SK-N-SH treated with all-trans-retinoic acid at 6 μM for 48 hours (cell line): Measurements from ENCODE around the gene LMCD1.

Experiments
- ATAC-seq: fragments of 200-7000 bp; cut with Tn5 transposase; 3 replicates; pipeline ENCODE4 v1.9.1; 2020; ENCODE audit warnings: mild to moderate bottlenecking, moderate library complexity
- ARNTL ChIP-seq: fragments of 450-650 bp; formaldehyde crosslinking; IDR thresholded peaks from 2 replicates; pipeline ENCODE4 v1.5.0; 2020; ENCODE audit warnings: low read depth, mild to moderate bottlenecking, moderate library complexity, borderline replicate concordance
- BACH2 ChIP-seq: fragments of 250-450 bp; sonication (Bioruptor Pico); IDR thresholded peaks from 2 replicates; pipeline ENCODE4 v1.9.0; 2021; ENCODE audit warnings: mild to moderate bottlenecking, borderline replicate concordance
- CREB5 ChIP-seq: fragments of 250-450 bp; sonication (Bioruptor Pico); IDR thresholded peaks from 2 replicates; pipeline ENCODE4 v1.5.1; 2020; ENCODE audit warnings: low read depth, mild to moderate bottlenecking, moderate library complexity
- CSDC2 ChIP-seq: fragments of 250-450 bp; sonication (Bioruptor Pico); IDR thresholded peaks from 2 replicates; pipeline ENCODE4 v1.5.0; 2020; ENCODE audit warnings: mild to moderate bottlenecking, moderate library complexity
- CSRNP3 ChIP-seq: fragments of 250-450 bp; sonication (Bioruptor Pico); IDR thresholded peaks from 2 replicates; pipeline ENCODE4 v1.5.1; 2021; ENCODE audit warnings: mild to moderate bottlenecking, moderate library complexity
- GLIS3 ChIP-seq: fragments of 250-450 bp; sonication (Bioruptor Pico); IDR thresholded peaks from 2 replicates; pipeline ENCODE4 v1.5.0; 2020; ENCODE audit warnings: mild to moderate bottlenecking, moderate library complexity
- ISL1 ChIP-seq: fragments of 250-450 bp; sonication (Bioruptor Pico); IDR thresholded peaks from 2 replicates; pipeline ENCODE4 v2.1.2; 2022; ENCODE audit warnings: mild to moderate bottlenecking, moderate library complexity
- OSR1 ChIP-seq: fragments of 250-450 bp; sonication (Bioruptor Pico); IDR thresholded peaks from 2 replicates; pipeline ENCODE4 v1.8.0; 2022; ENCODE audit warnings: moderate library complexity, mild to moderate bottlenecking, inconsistent platforms
- POU6F1 ChIP-seq: fragments of 250-450 bp; sonication (Bioruptor Pico); IDR thresholded peaks from 2 replicates; pipeline ENCODE4 v1.8.0; 2021; ENCODE audit warnings: low read depth, mild to moderate bottlenecking, moderate library complexity, borderline replicate concordance
- RARB ChIP-seq: fragments of 250-450 bp; sonication (Bioruptor Pico); IDR thresholded peaks from 2 replicates; pipeline ENCODE4 v1.8.0; 2021; ENCODE audit warnings: mild to moderate bottlenecking, moderate library complexity
- SNAI2 ChIP-seq: fragments of 250-450 bp; sonication (Bioruptor Pico); IDR thresholded peaks from 2 replicates; pipeline ENCODE4 v1.5.0; 2020; ENCODE audit warnings: mild to moderate bottlenecking, moderate library complexity
- TCF4 ChIP-seq: fragments of 250-450 bp; sonication (Bioruptor Pico); IDR thresholded peaks from 2 replicates; pipeline ENCODE4 v1.8.0; 2021; ENCODE audit warnings: mild to moderate bottlenecking, moderate library complexity, borderline replicate concordance
- TOX ChIP-seq: fragments of 250-450 bp; sonication (Bioruptor Pico); IDR thresholded peaks from 2 replicates; pipeline ENCODE4 v1.8.0; 2021; ENCODE audit warnings: mild to moderate bottlenecking, moderate library complexity, borderline replicate concordance
- ZC3H10 ChIP-seq: fragments of 250-450 bp; sonication (Bioruptor Pico); IDR thresholded peaks from 2 replicates; pipeline ENCODE4 v1.5.1; 2021; ENCODE audit warnings: mild to moderate bottlenecking, moderate library complexity
- ZFP3 ChIP-seq: fragments of 250-450 bp; sonication (Bioruptor Pico); IDR thresholded peaks from 2 replicates; pipeline ENCODE4 v1.5.0; 2020; ENCODE audit warnings: mild to moderate bottlenecking, moderate library complexity
- ZNF565 ChIP-seq: fragments of 450-650 bp; formaldehyde crosslinking; conservative IDR thresholded peaks from 2 replicates; pipeline ENCODE4 v1.5.0; 2020; ENCODE audit warnings: low read depth, mild to moderate bottlenecking, moderate library complexity
- ZNF70 ChIP-seq: fragments of 450-650 bp; formaldehyde crosslinking; IDR thresholded peaks from 2 replicates; pipeline ENCODE4 v1.5.0; 2020; ENCODE audit warnings: mild to moderate bottlenecking, moderate library complexity
- ZNF8 ChIP-seq: fragments of 450-650 bp; formaldehyde crosslinking; IDR thresholded peaks from 2 replicates; pipeline ENCODE4 v1.5.0; 2020; ENCODE audit warnings: mild to moderate bottlenecking, moderate library complexity

Gene LMCD1

GRCh38 chr3:8604006-8604405 lies 102.4 kb downstream of the LMCD1 start:
- TF ChIP-seq POU6F1 (CRISPR knock-in tag) (no peak), ZNF8 (CRISPR knock-in tag) (no peak), RARB (CRISPR knock-in tag) (no peak), ZNF565 (CRISPR knock-in tag) (no peak), ISL1 (CRISPR knock-in tag) (no peak), ZNF70 (CRISPR knock-in tag) (no peak), BACH2 (CRISPR knock-in tag) (no peak), CSDC2 (no peak), SNAI2 (CRISPR knock-in tag) (no peak), CSRNP3 (CRISPR knock-in tag) (no peak), ARNTL (CRISPR knock-in tag) (no peak), TCF4 (CRISPR knock-in tag) (no peak), OSR1 (CRISPR knock-in tag) (no peak)
- TF ChIP-seq, all 23 proteins: peak for 0
- no peak for ATAC-seq

GRCh38 chr3:8604988-8605387 lies 103.4 kb downstream of the LMCD1 start:
- no peak for TF ChIP-seq CSRNP3 (CRISPR knock-in tag)
- no peak for TF ChIP-seq CREB5 (CRISPR knock-in tag)
- TF ChIP-seq, all 23 proteins: peak for 0
- no peak for ATAC-seq

- peak; percentile 36 for ATAC-seq
- TF ChIP-seq OSR1 (CRISPR knock-in tag) = no peak
- TF ChIP-seq ARNTL (CRISPR knock-in tag) = no peak
- no peak for TF ChIP-seq ISL1 (CRISPR knock-in tag)
- no peak for TF ChIP-seq ZFP3 (CRISPR knock-in tag)
- TF ChIP-seq GLIS3 (CRISPR knock-in tag) = no peak
- TF ChIP-seq TOX = no peak
- no peak for TF ChIP-seq BACH2 (CRISPR knock-in tag)
- TF ChIP-seq ZNF8 (CRISPR knock-in tag) = no peak
- TF ChIP-seq ZC3H10 = no peak
- TF ChIP-seq CSRNP3 (CRISPR knock-in tag) = no peak
- TF ChIP-seq RARB (CRISPR knock-in tag) = no peak
- TF ChIP-seq CSDC2 = no peak
Observed at GRCh38 chr3:8606701-8607231, 105.1 kb downstream of the LMCD1 start.

GRCh38 chr3:8607234-8608040 lies 105.8 kb downstream of the LMCD1 start:
- TF ChIP-seq BACH2 (CRISPR knock-in tag) (no peak), TCF4 (CRISPR knock-in tag) (peak; percentile 51; the same call in 1 of the 2 replicates)
- TF ChIP-seq, all 23 proteins: peak for 1
- peak; percentile 97 for ATAC-seq
